ENCODE measurements around the gene RGL3.
"Not testable (repeated sequence)": the region's sequence is repeated elsewhere in the genome, so short reads cannot be mapped to it uniquely, and the experiment has no call there.

The RGL3 gene

DNA sequence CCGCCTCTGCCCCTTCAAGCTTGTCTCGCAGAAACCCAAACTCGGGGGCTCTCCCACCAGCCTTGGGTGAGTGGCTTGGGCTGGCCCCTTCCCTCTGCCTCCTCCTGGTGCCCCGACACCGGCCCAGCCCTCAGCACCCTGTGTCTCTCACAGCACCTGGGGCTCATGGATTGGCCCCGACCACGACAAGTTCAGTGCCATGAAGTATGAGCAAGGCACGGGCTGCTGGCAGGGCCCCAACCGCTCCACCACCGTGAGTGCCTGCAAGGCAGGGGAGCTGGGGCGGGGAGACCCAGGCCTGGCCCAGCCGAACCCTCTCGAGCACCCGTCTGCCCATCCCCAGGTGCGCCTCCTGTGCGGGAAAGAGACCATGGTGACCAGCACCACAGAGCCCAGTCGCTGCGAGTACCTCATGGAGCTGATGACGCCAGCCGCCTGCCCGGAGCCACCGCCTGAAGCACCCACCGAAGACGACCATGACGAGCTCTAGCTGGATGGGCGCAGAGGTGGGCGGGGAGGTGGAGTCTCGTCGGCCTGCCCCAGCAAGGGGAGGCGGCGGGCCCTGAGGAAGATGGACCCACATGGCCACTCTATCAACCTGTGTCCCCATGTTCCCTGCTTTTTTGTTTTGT is 29.9 kb upstream of the RGL3 start:
- no peak for DNase-seq (ENCODE audit: low spot score)

DNA sequence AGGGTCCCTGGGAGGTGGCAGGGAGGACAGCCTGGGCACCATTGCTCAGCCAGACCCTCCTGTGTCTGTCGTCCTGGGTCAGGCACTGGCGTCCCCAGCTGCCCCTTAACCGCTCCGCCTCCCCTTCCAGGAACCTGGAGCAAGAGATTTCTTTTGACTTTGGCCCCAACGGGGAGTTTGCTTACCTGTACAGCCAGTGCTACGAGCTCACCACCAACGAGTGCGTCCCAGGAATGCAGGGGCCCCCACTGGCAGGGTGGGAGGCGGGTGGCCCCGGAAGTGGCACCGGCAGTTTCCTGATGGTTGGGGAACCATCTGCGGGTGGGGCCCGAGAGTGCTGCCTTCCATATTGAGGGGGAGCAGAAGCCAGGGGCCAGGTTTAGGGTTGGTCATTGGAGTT is 29.3 kb upstream of the RGL3 start:
- DNase-seq (ENCODE audit: low spot score) = no peak

DNA sequence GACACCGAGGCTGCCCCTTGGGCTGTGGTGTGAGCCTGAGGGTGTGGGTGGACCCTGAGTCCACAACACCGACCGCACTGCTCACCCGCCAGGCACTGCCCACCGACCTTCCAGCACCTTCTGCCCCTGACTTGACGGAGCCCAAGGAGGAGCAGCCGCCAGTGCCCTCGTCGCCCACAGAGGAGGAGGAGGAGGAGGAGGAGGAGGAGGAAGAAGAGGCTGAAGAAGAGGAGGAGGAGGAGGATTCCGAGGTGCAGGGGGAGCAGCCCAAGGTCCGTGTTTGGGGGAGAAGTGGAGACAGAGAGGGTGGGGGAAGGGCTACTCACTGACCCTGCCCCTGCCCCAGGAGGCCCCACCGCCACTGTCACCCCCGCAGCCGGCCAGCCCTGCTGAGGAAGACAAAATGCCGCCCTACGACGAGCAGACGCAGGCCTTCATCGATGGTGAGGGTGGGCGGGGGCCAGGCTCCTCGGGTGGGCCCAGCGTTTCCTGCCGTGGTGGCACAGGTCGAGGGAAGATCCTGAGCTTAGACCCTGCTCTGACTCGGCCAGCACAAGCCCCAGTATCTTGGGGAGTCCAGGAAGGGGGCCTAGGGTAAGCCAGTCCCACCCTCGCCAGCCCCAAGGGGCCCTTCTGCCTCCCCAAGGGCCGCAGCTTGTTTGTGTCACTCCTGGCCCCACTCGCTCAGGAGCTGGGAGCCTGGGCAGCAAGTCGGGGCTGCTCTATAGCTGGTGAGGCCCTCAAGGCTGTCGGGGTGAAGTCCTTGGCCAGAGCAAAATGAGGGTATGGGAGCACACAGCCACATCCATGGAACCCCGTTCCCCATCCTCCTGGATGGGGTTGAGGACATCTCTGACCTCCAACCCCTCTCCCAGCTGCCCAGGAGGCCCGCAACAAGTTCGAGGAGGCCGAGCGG is 28.5 kb upstream of the RGL3 start:
- DNase-seq (ENCODE audit: low spot score) = no peak

DNA sequence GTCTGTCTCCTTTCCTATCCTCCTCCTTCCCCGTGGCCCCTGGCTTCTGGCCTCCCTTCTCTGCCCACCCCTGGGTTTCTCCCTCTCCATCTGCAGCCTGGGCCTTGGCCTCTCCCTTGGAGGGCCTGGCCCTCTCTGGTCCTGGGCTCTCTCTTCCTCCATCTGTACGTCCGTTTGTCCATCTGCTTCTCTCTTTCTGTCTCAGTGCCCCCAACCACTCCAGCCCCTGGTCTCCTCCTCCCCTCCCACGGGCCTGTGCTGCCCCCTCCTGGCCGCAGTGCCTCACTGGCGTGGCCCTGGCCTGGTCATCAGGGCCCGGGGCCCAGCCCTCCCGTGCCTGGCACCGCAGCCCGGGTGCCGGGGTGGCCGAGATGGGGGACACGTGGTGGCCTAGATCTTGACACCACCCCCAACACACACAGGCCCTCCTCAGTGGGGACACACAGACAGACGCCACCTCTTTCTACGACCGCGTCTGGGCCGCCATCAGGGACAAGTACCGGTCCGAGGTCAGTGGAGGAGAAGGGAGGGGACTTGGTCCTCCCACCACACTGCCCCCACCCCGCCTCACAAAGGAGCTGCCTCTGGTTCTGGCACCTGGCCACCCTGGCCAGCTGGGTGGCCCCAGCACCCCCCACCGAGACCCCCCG is 27.7 kb upstream of the RGL3 start:
- DNase-seq (ENCODE audit: low spot score) = peak; percentile 35

DNA sequence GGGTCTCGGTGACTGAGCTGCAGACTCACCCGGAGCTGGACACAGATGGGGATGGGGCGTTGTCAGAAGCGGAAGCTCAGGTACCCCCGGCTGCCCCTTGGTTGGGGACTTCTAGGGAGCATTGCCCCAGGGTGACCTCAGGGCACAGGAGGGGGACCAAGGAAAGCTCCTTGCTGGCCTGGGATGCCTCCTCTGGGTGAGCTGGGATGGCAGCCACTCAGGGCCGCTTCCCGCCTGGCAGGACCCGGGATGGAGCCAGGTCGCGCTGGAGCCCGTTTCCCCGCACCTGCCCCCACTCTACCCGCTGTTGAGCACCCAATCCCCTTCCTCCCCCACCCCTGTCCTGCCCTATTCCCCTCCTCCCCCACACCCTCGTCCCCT is 27.1 kb upstream of the RGL3 start:
- no peak for DNase-seq (ENCODE audit: low spot score)

DNA sequence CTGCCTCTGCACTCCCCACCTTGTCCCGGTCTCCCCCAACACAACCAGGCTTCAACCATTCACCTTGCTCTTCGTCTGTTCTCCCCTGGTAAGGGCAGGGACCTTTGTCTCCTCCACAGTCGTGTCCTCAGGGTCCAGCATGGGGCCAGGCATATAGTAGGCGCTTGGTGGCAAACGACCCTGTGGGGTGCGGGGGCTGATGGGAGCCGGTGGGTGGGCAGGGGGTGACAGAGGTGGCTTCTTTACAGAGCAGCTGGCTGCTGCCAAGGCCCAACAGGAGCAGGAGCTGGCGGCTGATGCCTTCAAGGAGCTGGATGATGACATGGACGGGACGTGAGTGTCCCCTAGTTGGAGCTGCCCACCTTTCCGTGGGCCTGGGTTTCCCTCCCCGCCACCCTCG is 26.0 kb upstream of the RGL3 start:
- no peak for DNase-seq (ENCODE audit: low spot score)

DNA sequence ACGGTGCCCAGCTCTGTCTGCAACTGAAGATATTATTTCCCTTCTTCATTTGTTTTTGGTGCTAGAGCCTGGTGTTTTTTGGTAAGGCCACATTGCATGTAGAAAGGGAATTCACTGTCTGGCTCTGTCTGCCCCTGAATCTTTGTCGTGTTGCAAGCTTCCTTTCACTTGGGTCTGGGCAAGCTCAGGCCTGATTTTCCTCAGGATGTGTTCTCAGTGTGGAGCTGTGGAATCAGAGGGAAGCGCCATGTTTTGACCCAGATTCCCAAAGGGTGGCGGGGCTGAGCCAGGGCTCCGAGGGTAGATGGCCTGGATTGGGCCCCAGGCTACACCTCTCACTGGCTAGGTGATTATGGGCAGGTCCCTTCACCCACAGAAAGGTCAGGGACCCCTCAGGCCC is 24.9 kb upstream of the RGL3 start:
- no peak for DNase-seq (ENCODE audit: low spot score)

DNA sequence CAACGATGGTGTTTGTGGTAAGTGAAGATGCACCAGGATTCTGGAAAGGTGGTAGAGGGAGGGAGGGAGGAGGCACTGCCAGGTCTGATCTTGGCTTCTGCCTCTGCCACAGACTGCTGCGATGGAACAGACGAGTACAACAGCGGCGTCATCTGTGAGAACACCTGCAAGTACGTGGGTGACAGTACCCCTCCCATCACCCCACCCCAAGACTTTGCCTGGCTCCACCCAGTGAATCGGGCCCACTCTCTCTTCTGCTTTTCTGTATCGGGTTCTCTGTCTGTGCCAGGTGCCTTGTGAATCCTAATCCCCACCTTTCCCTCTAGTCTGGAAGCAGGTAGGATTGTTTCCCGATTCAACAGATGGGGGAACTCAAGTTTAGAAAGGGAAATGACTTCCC is 18.8 kb upstream of the RGL3 start:
- DNase-seq (ENCODE audit: low spot score) = no peak

DNA sequence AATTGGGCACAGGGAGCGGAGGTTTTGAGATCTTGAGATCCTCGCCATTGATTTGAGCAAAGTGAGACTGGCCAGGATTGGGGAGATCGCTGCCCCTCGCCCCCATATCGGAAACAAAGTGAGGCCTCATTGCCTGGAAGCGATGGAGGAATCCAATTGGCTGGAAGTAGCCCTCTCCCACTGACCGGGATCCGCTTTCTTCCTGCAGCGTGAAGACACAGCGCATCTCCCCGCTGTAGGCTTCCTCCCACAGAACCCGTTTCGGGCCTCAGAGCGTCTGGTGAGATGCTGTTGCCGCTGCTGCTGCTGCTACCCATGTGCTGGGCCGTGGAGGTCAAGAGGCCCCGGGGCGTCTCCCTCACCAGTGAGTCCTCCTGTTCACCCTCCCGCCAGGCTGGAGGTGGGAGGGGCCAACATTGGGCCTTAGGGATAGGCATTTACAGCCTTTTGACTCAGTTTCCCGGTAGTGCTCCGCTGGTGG is 16.8 kb upstream of the RGL3 start:
- no peak for DNase-seq (ENCODE audit: low spot score)

DNA sequence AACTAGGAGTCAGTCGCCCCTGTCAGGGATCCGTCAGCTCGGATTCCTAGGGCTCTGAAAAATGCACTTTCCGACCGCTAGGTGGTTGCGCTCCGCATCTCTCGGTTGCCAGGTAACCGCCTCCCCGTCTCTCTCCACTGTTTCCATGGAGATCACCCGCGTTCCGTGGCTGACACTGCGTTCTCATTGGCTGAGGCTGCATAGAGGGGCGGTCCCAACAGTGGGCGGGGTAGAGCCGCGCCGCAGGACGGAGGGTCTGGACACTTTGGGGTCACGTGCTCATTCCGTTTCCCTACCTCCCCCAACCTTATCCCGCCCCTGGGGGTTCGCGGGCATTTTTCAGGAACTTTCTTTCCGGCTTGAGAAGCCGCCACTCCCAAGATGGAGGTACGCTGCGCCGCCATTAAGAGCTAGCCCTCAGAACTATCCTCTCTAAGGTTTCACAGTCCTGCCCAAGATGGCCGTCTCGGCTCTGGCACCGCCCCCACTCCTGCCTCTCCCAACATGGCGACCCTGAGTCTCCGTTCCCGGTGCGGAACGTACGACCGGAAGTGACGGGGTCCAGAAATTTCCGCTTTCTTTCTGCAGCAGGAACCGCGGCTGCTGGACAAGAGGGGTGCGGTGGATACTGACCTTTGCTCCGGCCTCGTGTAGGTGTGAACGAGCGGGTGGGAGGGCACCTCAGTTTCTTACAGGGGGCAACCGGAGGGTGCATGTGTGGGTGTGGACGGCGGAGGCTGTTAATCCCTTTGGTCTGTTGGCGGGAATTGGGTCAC is 16.1 kb upstream of the RGL3 start, which contains the start of the genes ODAD3 and PRKCSH:
Gene ODAD3 (minus strand): TSS at position 65 of the 776 bp plus-strand sequence. CDS start 105 bp downstream, outside the sequence.
Gene PRKCSH (plus strand): TSS at position 579 of the 776 bp plus-strand sequence. CDS start 483 bp downstream, outside the sequence.
- DNase-seq (ENCODE audit: low spot score) = peak; percentile 99

DNA sequence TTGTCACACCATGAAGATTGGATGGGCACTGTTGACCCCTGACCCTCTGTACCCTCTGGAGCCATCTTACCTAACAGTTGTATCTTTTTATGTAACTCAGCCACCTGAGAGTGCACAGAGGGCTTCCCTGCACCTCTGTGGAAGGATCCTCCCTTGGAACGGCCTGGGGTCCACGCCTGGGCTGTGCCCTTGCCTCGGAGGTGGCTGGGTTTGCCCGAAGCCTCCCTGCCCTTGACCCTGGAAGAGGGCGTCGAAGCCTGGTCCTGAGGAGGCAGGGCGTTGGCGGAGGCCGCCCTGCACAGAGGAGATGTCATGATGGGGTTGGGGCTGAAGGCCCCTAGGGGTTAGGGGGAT is 15.6 kb upstream of the RGL3 start:
- no peak for DNase-seq (ENCODE audit: low spot score)

DNA sequence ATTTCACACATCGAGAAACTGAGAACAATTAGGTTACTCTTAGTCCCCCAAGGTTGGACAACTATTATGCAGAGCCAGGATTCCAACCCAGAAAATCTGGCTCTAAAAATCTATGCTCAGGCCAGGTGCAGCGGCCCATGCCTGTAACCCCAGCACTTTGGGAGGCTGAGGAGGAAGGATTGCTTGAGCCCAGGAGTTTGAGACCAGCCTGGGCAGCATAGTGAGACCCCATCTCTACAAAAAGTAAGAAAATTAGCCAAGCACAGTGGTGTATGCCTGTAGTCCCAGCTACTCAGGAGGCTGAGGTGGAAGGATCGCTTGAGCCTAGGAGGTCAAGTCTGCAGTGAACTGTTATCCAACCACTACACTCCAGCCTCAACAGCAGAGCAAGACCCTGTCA is 14.4 kb upstream of the RGL3 start:
- DNase-seq (ENCODE audit: low spot score) = not testable (repeated sequence)

DNA sequence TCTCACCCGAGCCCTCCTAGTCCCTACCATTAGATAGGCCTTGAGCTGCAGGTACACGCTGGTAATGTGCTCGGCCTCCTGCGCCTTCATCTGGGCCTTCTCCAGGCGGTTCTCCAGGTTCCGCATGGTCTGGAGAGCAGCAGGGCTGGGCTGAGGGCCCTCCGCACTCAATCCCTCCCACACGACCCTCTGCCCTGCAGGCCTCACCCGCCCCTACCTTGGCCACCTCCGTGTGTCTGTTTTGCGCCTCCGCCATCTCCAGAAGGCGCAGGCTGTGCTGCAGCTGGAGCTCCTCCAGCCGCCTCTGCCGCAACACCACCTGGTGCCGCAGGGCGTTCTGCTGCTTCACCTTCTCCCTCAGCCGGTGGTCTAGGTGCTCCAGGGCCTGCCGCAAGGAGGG is 7.5 kb upstream of the RGL3 start:
- DNase-seq (ENCODE audit: low spot score) = no peak

DNA sequence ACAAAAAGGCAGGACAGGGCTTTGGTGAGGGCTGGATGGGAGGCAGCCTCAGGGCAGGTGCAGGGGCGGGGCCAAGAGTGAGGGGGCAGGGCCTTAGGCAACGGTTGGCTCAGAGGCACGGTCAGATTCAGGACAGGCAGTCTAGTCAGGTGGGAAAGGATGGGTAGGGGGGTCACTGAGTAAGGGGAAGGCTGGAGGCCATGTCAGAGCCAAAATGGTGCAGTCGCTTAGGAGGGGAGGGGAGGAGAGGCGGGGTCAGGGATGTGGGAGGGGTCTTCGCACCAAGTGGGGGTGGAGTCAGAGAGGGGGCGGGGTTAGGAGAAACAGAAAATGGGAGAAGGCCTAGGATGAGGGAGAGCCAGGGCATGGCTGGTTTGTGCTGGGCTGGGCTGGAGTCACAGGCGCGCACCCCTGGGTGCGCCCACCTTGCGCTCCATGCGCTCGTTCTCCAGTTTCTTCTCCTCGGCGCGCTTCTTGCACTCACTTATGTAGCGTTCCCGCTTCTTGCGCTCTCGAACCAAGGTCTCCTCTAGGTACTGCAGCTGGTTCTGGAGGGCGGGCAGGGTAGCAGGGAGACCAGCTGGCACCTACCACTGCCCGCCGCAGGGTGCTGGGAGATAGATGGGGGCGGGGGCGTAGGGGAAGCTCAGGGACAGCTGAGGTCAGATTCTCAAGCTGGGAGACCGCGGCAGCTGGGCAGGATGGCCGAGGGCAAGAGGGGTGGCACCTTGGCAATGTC is 6.8 kb upstream of the RGL3 start:
- DNase-seq (ENCODE audit: low spot score) = no peak

DNA sequence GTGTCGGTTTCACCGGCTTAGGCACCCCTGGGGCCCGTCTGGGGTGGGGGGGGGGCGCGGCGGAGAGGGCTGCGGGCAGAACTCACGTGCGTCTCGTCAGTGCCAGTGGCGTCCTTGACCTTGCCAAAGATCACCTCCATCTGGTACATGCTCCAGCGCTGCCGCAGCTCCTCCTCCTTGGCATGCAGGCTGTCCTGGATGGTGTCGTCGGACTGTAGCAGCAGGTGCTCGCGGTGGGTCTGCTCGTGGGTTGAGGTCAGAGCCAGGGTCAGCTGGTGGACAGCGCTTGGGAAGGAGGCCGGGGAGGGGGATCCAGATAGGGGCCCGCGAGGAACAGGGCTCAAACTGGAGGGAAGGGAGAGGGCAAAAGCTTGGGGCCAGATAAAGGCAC is 4.7 kb upstream of the RGL3 start:
- no peak for DNase-seq (ENCODE audit: low spot score)

DNA sequence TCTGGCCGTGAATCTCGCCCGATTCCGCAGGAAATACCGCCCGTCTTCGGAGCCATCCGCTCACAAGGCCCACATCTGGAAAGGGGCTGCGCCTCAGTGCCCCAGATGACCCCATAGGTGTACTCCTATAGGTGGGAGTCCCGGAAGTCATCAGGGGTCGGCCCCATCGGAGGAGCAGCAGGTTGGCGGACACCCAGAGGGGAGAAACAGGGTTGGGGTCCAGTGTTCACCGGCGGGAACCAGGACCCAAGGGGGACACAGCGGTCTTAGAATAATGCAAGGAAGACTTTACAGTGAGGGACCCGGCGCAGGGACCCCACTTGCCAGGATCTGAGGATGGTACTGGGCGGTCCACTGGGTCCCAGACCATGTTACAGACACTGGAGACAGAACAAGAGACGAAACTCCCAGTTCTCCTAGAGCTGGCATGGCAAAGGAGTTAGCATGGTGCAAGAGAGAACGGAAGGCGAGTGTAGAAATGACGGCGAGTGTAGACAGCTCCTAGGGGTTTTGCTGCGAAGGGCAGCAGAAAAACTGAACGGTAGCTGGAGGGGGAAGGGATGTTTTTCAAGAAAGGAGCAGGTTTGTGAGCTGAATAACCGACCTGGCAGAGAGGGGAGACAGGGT is 4.2 kb upstream of the RGL3 start:
- no peak for DNase-seq (ENCODE audit: low spot score)

DNA sequence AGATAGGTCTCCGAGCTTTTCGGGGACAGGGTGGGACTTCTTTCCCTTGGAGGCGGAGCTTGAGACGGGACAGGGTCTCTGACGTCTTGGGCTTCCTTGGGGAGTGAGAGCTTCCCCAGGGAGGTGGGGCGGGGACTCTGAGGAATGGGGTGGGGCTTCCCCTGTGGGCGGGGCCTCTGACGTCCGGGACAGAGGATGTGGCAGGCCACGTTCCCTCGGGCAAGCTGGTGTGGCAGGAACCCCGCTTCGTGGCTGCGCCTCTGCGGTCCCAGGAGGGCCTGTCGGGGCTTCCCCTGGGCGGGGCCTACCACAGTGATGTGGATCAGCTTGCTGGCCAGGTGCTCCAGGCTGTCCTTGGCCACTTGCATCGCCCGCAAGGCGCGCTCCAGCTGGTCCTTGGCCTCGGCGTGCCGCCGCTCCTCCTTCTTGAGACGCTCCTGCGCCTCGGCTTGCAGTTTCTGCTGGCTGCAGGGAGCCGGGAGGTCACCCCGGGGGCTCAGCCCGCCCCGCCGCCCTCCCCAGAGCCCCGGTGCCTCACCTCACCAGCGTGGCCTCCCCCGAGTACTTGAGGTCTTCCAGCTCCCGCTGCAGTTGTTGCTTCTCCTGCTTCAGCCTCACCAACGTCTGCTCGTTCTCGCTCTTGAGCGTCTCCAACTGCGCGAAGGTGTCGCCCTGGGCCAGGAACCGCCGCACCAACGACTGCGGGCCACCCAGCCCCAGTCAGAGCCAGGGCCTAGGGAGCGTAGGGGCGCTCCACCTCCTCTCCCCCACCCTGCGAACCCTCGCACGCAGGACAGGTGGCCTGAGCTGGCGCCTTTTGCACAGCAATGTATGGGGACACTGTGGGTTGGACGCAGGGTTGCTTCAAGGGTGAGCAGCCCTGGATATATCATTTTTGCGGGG is 3.3 kb upstream of the RGL3 start:
- DNase-seq (ENCODE audit: low spot score) = peak; percentile 54

DNA sequence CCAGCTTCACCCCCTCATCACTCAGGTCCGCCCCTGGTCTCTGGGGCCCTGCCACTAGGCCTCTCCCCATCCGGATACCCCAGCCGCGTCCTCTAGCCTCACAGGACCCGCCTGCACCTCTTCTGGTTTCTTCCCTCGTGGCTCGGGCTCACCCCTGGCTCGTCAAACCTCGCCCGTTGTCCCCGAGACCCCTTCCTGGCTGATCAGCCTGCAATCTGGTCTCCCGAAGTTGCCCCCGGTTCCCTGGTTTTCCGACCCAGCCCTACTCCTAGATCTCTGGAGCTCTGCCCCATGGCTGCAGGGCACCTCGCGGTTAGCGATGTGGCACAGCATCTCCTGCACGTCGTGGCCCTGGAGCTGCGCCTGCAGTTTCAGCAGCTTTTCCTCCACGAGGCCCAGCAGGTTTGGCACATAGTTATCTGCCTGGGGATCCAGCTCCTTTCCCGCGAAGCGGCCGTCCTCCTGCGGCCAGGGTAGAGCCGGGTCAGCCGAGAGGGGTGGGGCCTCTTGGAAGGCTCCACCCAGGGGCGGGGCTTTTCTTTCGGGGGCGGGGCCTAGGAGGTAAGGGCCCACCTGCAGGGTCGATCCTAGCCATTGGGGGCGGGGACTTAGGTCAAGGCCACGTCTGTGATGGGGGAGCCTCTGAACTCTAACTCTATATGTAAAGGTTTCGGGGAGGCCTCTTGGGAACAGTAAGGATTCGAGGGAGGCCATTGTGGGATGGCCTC is 2.4 kb upstream of the RGL3 start:
- peak; percentile 6 for DNase-seq (ENCODE audit: low spot score)
